ENCODE results near the gene NAALADL2. TPM values are rescaled to one million over a fixed set of nuclear protein-coding genes. Genes with fewer than 3 reads are reported as not detected.

NAALADL2 gene
- polyA plus RNA-seq, 3 donors: not detected

- Histone ChIP-seq H2AFZ (ENCODE audit: insufficient read depth, low read depth, low read length, poor library complexity, severe bottlenecking) (no peak overlapping the region), H4K20me1 (ENCODE audit: insufficient read depth, low read length) (no peaks in the 10 kb centered on the region), H3K79me2 (ENCODE audit: insufficient read depth, low read length) (no peaks in the 10 kb centered on the region), H3K4me3 (replicated peaks in 1 of 3; ENCODE audit: low read depth in 2 of 3, low read length in 3 of 3) (no peak overlapping the region), H3K4me1 (ENCODE audit: control insufficient read depth in 1 of 2, insufficient read depth in 2 of 2, low read length in 2 of 2) (no peaks in the 10 kb centered on the region), H3K4me2 (replicated peaks; ENCODE audit: extremely low read depth, low read length, poor library complexity, severe bottlenecking) (no peak overlapping the region), H3K36me3 (replicated peaks in 1 of 2; ENCODE audit: control insufficient read depth in 1 of 2, insufficient read depth in 2 of 2, low read length in 2 of 2) (no peaks in the 10 kb centered on the region), H3K27me3 (ENCODE audit: control insufficient read depth in 2 of 2, insufficient read depth in 2 of 2, low read length in 2 of 2) (no peaks in the 10 kb centered on the region), H3K9ac (ENCODE audit: insufficient read depth, low read length, poor library complexity, severe bottlenecking) (no peak overlapping the region), H3K27ac (ENCODE audit: low read depth in 1 of 2, low read length in 2 of 2) (no peak overlapping the region), H3K9me3 (replicated peaks in 1 of 2; ENCODE audit: control insufficient read depth in 1 of 2, insufficient read depth in 1 of 2, low read length in 2 of 2) (peaks cover 4 to 5% of the 10 kb centered on the region in 2 donors)
- no peak for TF ChIP-seq CTCF (IDR thresholded peaks at IDR 0.05)
- H3K27ac Mint-ChIP-seq: no peak overlapping the region
- no peak for DNase-seq
- H3K9me3 Mint-ChIP-seq: peaks cover 0 to 6% (median 2%) of the 10 kb centered on the region in 7 donors
- no peak overlapping the region for H3K4me3 Mint-ChIP-seq
- H3K27me3 Mint-ChIP-seq (ENCODE audit: low read depth in 3 of 3): no peaks in the 10 kb centered on the region
- 90% methylated on average over 2 of the region's 5 CpGs for WGBS (ENCODE audit: insufficient coverage)
- no peaks in the 10 kb centered on the region for H3K4me1 Mint-ChIP-seq
- H3K36me3 Mint-ChIP-seq: no peaks in the 10 kb centered on the region
- intact Hi-C loops (cut with micrococcal nuclease): no loop called here
Measured at GRCh38 chr3:175426805-175427204, 567.7 kb downstream of the NAALADL2 start.

- H3K27ac ChIP-seq (ENCODE audit: low read depth in 1 of 2, low read length in 2 of 2): no peak overlapping the region
- no peak overlapping the region for H2AFZ ChIP-seq (ENCODE audit: insufficient read depth, low read depth, low read length, poor library complexity, severe bottlenecking)
- no peak for DNase-seq
- no peak overlapping the region for H3K4me3 ChIP-seq (replicated peaks in 1 of 3; ENCODE audit: low read depth in 2 of 3, low read length in 3 of 3)
- H3K4me1 Mint-ChIP-seq: no peaks in the 10 kb centered on the region
- H3K9me3 Mint-ChIP-seq: peaks cover 0 to 10% (median 2%) of the 10 kb centered on the region in 7 donors
- no peak overlapping the region for H3K9ac ChIP-seq (ENCODE audit: insufficient read depth, low read length, poor library complexity, severe bottlenecking)
- no peaks in the 10 kb centered on the region for H4K20me1 ChIP-seq (ENCODE audit: insufficient read depth, low read length)
- no peaks in the 10 kb centered on the region for H3K4me1 ChIP-seq (ENCODE audit: control insufficient read depth in 1 of 2, insufficient read depth in 2 of 2, low read length in 2 of 2)
- no peaks in the 10 kb centered on the region for H3K36me3 ChIP-seq (replicated peaks in 1 of 2; ENCODE audit: control insufficient read depth in 1 of 2, insufficient read depth in 2 of 2, low read length in 2 of 2)
- no peaks in the 10 kb centered on the region for H3K27me3 Mint-ChIP-seq (ENCODE audit: low read depth in 3 of 3)
- no peak overlapping the region for H3K4me3 Mint-ChIP-seq
- intact Hi-C loops (cut with micrococcal nuclease): no loop called here
- no peaks in the 10 kb centered on the region for H3K79me2 ChIP-seq (ENCODE audit: insufficient read depth, low read length)
- H3K4me2 ChIP-seq (replicated peaks; ENCODE audit: extremely low read depth, low read length, poor library complexity, severe bottlenecking): no peak overlapping the region
- no peaks in the 10 kb centered on the region for H3K27me3 ChIP-seq (ENCODE audit: control insufficient read depth in 2 of 2, insufficient read depth in 2 of 2, low read length in 2 of 2)
- no peak for TF ChIP-seq CTCF (IDR thresholded peaks at IDR 0.05)
- H3K9me3 ChIP-seq (replicated peaks in 1 of 2; ENCODE audit: control insufficient read depth in 1 of 2, insufficient read depth in 1 of 2, low read length in 2 of 2): peaks cover 4 to 5% of the 10 kb centered on the region in 2 donors
- H3K27ac Mint-ChIP-seq: no peak overlapping the region
- no peaks in the 10 kb centered on the region for H3K36me3 Mint-ChIP-seq
Measured at GRCh38 chr3:175428466-175428865, 569.3 kb downstream of the NAALADL2 start.

Measured in CD14-positive monocyte (primary cell).